Naive thymus-derived CD8-positive, alpha-beta T cell (primary cell): ENCODE data around the gene MYO1C. TPM values are rescaled to one million over a fixed set of nuclear protein-coding genes. Genes with fewer than 3 reads are reported as not detected.

Experiments
- ATAC-seq, 2 donors: fragments of 150-1000 bp; cut with Tn5 transposase in 1 of 2; sonication (Bioruptor Pico), chemical (Tn5 transposase) in 1 of 2; 1 replicate in 1 of 2; 2 replicates in 1 of 2; pipeline ENCODE4 v1.10.0; 2021; ENCODE audit warnings: mild to moderate bottlenecking in 2 of 2, moderate library complexity in 2 of 2
- POLR2A ChIA-PET: fragments of 350-600 bp; sonication (Branson Sonifier 250); formaldehyde crosslinking; loops from one replicate; lab custom pipeline; 2021; ENCODE audit warnings: antibody characterized with exemption; lab: Charles Lee
- DNase-seq, 10 donors: peaks; one replicate each; pipeline versions ENCODE4 v3.0.0 to v3.0.0-alpha.2; 2020 to 2022
- H3K27ac Mint-ChIP-seq, 10 donors: one replicate each; pipeline ENCODE4 v1.8.0; 2020 to 2022; ENCODE audit warnings: mild to moderate bottlenecking in 10 of 10, mixed read lengths in 10 of 10, moderate library complexity in 4 of 10, inconsistent platforms in 1 of 10
- H3K27me3 Mint-ChIP-seq, 5 donors: one replicate each; pipeline ENCODE4 v1.8.0; 2021 to 2022; ENCODE audit warnings: mixed read lengths in 5 of 5
- H3K36me3 Mint-ChIP-seq, 3 donors: one replicate each; pipeline ENCODE4 v1.8.0; 2020 to 2022; ENCODE audit warnings: mixed read lengths in 3 of 3, mild to moderate bottlenecking in 2 of 3, inconsistent platforms in 1 of 3
- H3K4me1 Mint-ChIP-seq, 4 donors: one replicate each; pipeline ENCODE4 v1.8.0; 2021 to 2022; ENCODE audit warnings: mixed read lengths in 4 of 4
- H3K4me3 Mint-ChIP-seq, 10 donors: one replicate each; pipeline ENCODE4 v1.8.0; 2020 to 2022; ENCODE audit warnings: mild to moderate bottlenecking in 10 of 10, mixed read lengths in 10 of 10, moderate library complexity in 6 of 10, inconsistent platforms in 1 of 10
- H3K9me3 Mint-ChIP-seq, 9 donors: one replicate each; pipeline ENCODE4 v1.8.0; 2020 to 2022; ENCODE audit warnings: mixed read lengths in 9 of 9, mild to moderate bottlenecking in 3 of 9, inconsistent platforms in 1 of 9, moderate library complexity in 1 of 9
- polyA plus RNA-seq, 3 donors: library from polyadenylated mRNA; unstranded; fragments of 300-500 nt; fragmentation: Illumina TruSeq; gene quantifications; one replicate each; pipeline ENCODE4 v1.2.3, GENCODE V29; 2021
- total RNA-seq, 8 experiments: library from RNA in 2 of 8; stranded (reverse) in 2 of 8; gene quantifications; one replicate each; pipeline ENCODE4 v1.2.3 and lab custom pipeline; 2021 to 2026

Gene MYO1C
- total and polyA plus RNA-seq, 5 experiments from 2014 or later, result 1.3 to 18.0 (median 1.5) TPM

GRCh38 chr17:1469231-1469852 lies 23.1 kb downstream of the MYO1C start:
- no peak overlapping the region for H3K4me3 Mint-ChIP-seq
- H3K27ac Mint-ChIP-seq, result peak overlapping the region in 1 of 10 donors; percentile 54
- peaks cover 0 to 5% (median 0%) of the 10 kb centered on the region in 3 donors for H3K36me3 Mint-ChIP-seq
- POLR2A ChIA-PET, result no interaction called here
- H3K4me1 Mint-ChIP-seq, result peaks cover 13 to 24% (median 17%) of the 10 kb centered on the region in 4 donors
- no peak for DNase-seq
- peaks cover 0 to 2% (median 0%) of the 10 kb centered on the region in 9 donors for H3K9me3 Mint-ChIP-seq
- no peaks in the 10 kb centered on the region for H3K27me3 Mint-ChIP-seq
- no peak for ATAC-seq

DNA sequence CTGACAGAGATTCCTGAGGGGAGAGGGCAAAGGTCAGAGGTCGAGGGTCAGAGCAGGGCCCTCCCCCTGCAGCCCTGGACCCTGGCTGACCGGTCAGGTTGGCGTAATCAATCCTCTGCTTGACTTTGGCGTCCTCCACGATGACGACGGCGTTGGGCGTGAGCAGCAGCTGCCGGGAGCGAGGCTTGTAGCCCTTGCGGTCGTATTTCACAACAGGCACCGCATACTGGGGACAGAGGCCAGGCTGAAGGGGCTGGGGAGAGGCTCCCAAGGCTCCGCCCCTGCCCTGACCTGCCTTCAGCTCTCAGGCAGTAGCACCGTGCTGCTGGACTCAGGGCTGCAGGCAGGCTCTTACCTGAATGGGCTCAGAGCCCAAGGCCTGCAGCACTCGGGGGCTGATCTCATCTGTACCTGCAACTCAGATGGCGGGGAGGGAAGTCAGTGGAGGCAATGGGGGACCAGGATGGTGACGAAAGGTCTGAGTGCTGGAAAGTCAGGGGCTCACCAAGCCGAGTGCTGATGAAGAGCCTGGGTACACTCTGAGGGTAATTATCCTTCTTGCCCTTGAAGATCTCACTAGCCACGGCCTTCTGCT lies 24.5 kb downstream of the MYO1C start:
- H3K36me3 Mint-ChIP-seq, result peaks cover 0 to 5% (median 0%) of the 10 kb centered on the region in 3 donors
- no peak overlapping the region for H3K4me3 Mint-ChIP-seq
- POLR2A ChIA-PET, result no interaction called here
- no peak for DNase-seq
- H3K27me3 Mint-ChIP-seq, result no peaks in the 10 kb centered on the region
- ATAC-seq, result no peak
- no peak overlapping the region for H3K27ac Mint-ChIP-seq
- H3K9me3 Mint-ChIP-seq, result peaks cover 0 to 2% (median 0%) of the 10 kb centered on the region in 9 donors
- peaks cover 10 to 19% (median 13%) of the 10 kb centered on the region in 4 donors for H3K4me1 Mint-ChIP-seq

- H3K36me3 Mint-ChIP-seq, result peaks cover 0 to 5% (median 0%) of the 10 kb centered on the region in 3 donors
- no peak overlapping the region for H3K27ac Mint-ChIP-seq
- DNase-seq, result no peak
- no peak overlapping the region for H3K4me3 Mint-ChIP-seq
- POLR2A ChIA-PET, result no interaction called here
- H3K27me3 Mint-ChIP-seq, result no peaks in the 10 kb centered on the region
- peaks cover 0 to 2% (median 0%) of the 10 kb centered on the region in 9 donors for H3K9me3 Mint-ChIP-seq
- no peak for ATAC-seq
- H3K4me1 Mint-ChIP-seq, result peaks cover 14 to 19% (median 15%) of the 10 kb centered on the region in 4 donors
Observed at GRCh38 chr17:1467258-1467657, 25.2 kb downstream of the MYO1C start.

GRCh38 chr17:1464186-1464585 lies 28.3 kb downstream of the MYO1C start:
- Mint-ChIP-seq H3K27ac (no peak overlapping the region), H3K27me3 (peaks cover 2 to 8% (median 4%) of the 10 kb centered on the region in 5 donors), H3K36me3 (peaks cover 0 to 5% (median 0%) of the 10 kb centered on the region in 3 donors), H3K4me3 (no peak overlapping the region), H3K9me3 (no peaks in the 10 kb centered on the region), H3K4me1 (peaks cover 22 to 37% (median 36%) of the 10 kb centered on the region in 4 donors)
- POLR2A ChIA-PET, result no interaction called here
- no peak for ATAC-seq
- no peak for DNase-seq

DNA sequence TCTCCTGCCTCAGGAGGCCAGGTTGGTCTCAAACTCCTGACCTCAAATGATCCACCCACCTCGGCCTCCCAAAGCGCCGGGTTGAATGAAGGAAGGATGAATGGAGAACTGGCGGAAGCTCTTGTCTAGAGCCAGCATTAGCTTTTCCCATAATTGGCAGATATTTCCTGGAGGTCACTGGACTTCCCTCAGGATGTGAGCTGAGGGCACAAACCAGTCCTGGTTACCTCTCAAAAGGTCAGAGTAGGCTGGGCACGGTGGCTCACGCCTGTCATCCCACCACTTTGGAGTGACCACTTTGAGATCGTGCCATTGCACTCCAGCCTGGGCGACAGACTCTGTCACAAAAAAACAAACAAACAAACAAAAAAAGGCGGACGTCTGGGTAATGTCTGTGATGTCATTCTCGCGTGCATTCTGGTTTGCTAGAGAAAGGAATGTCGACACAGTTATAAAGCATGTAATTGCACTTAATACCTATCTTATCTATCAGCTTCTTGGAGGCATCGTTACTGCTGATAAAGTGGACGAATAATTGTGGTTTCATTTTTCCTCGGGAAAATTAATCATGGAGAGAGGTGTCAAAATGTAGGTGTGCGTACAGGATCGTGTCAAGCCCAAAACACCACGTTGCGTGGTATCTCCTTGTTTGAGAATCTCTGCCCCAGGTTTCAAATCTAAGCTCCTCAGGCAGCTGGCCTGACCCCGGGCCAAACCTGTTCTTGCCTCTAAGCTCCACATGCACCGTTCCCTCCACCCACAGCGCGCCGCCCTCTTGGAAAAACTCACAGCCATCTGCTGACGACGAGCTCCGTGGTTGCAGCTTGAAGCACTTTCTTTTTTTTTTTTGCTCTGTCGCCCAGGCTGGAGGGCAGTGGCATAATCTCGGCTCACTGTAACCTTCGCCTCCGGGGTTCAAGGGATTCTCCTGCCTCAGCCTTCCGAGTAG lies 30.0 kb downstream of the MYO1C start:
- Mint-ChIP-seq H3K9me3 (no peaks in the 10 kb centered on the region), H3K4me3 (peak overlapping the region; percentile 59 to 87 (median 72)), H3K27me3 (peaks cover 2 to 8% (median 5%) of the 10 kb centered on the region in 5 donors), H3K4me1 (peaks cover 19 to 39% (median 37%) of the 10 kb centered on the region in 4 donors), H3K27ac (peak overlapping the region; percentile 12 to 90 (median 78)), H3K36me3 (no peaks in the 10 kb centered on the region)
- ATAC-seq, result no peak
- DNase-seq, result no peak
- POLR2A ChIA-PET, result interaction anchor here (0.6 to 2.3 kb wide), 10 partner anchors 12 to 234 kb away, joined by 3 to 12 read pairs (median 4); partner anchors contain the start of gene INPP5K

DNA sequence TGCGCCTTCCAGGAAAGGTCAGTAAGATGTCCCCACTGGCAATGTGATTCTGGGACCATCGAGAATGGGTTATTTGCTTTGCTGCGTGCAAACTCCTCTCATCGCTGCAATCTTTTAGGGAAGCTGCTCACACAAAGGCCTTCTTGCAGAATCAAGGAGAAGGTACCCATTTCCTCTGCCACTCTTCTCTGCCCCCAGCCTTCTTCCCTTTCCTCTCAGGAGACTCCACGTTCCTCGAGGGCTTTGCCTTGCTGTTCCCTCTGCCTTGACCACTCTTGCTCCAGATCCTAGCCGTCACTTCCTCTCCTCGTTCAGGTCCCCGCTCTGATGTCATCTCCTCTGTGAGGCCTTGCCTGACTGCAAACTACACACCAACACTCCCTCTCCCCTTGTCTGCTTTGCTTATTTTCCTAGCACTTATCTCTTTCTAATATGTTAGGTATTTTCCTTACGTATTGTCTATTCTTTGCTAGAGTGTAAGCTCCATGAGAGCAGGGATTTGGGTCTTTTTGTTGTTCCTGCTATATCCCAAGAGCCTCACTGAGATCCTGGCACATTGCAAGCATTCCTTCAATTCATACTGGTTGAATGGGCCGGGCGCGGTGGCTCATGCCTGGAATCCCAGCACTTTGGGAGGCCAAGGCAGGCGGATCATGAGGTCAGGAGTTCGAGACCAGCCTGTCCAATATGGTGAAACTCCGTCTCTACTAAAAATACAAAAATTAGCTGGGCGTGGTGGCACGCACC lies 31.1 kb downstream of the MYO1C start:
- peaks cover 2 to 8% (median 6%) of the 10 kb centered on the region in 5 donors for H3K27me3 Mint-ChIP-seq

GRCh38 chr17:1460233-1460632 lies 32.3 kb downstream of the MYO1C start:
- peaks cover 20 to 49% (median 39%) of the 10 kb centered on the region in 4 donors for H3K4me1 Mint-ChIP-seq
- ATAC-seq (no peak), DNase-seq (no peak)
- H3K36me3 Mint-ChIP-seq, result no peaks in the 10 kb centered on the region
- no peak overlapping the region for H3K4me3 Mint-ChIP-seq
- POLR2A ChIA-PET, result interaction anchor here (0.5 to 1.2 kb wide), 4 partner anchors 23 to 735 kb away, joined by 3 to 5 read pairs (median 3); partner anchors contain the start of gene INPP5K
- H3K27ac Mint-ChIP-seq, result no peak overlapping the region
- peaks cover 2 to 8% (median 6%) of the 10 kb centered on the region in 5 donors for H3K27me3 Mint-ChIP-seq
- H3K9me3 Mint-ChIP-seq, result no peaks in the 10 kb centered on the region

More for the DNA sequence above, 31.1 kb downstream of the MYO1C start:
- Mint-ChIP-seq H3K4me1 (peaks cover 20 to 45% (median 40%) of the 10 kb centered on the region in 4 donors), H3K4me3 (peak overlapping the region in 7 of 10 donors; percentile 12 to 76 (median 46)), H3K27ac (peak overlapping the region in 4 of 10 donors; percentile 40 to 75 (median 46)), H3K9me3 (no peaks in the 10 kb centered on the region), H3K36me3 (no peaks in the 10 kb centered on the region)
- POLR2A ChIA-PET, result interaction anchor here (1.2 to 2.3 kb wide), 3 partner anchors 11 to 56 kb away, joined by 3 to 12 read pairs (median 6); partner anchors contain the start of gene INPP5K
- DNase-seq (no peak), ATAC-seq (no peak)

GRCh38 chr17:1455797-1456599 lies 36.5 kb downstream of the MYO1C start, which contains the start of gene CRK:
TSS of gene CRK (minus strand) at chr17:1456232. CDS start at chr17:1456117, 115 bp downstream.
- POLR2A ChIA-PET, result interaction anchor here (0.5 to 2.8 kb wide), 13 partner anchors 14 to 313 kb away, joined by 3 to 32 read pairs (median 3); partner anchors contain the start of genes INPP5K and YWHAE
- H3K27me3 Mint-ChIP-seq, result peaks cover 2 to 8% (median 6%) of the 10 kb centered on the region in 5 donors
- peak within 1 kb of the TSS; percentile 83 to 95 (median 89) for H3K4me3 Mint-ChIP-seq
- no peaks in the 10 kb centered on the region for H3K9me3 Mint-ChIP-seq
- peak within 1 kb of the TSS; percentile 83 to 95 (median 92) for H3K27ac Mint-ChIP-seq
- H3K36me3 Mint-ChIP-seq, result peaks cover 0 to 12% (median 0%) of the 10 kb centered on the region in 3 donors
- DNase-seq (peak; percentile 96 to 100 (median 98)), ATAC-seq (peak; percentile 90 to 92)
- H3K4me1 Mint-ChIP-seq, result peaks cover 16 to 55% (median 46%) of the 10 kb centered on the region in 4 donors

GRCh38 chr17:1455291-1455796 lies 37.1 kb downstream of the MYO1C start:
- Mint-ChIP-seq H3K9me3 (no peaks in the 10 kb centered on the region), H3K36me3 (peaks cover 0 to 12% (median 0%) of the 10 kb centered on the region in 3 donors), H3K4me1 (peaks cover 16 to 58% (median 44%) of the 10 kb centered on the region in 4 donors), H3K27me3 (peaks cover 2 to 8% (median 6%) of the 10 kb centered on the region in 5 donors), H3K4me3 (peak overlapping the region; percentile 83 to 95 (median 89)), H3K27ac (peak overlapping the region; percentile 60 to 95 (median 92))
- DNase-seq, result peak in 5 of 10 donors; percentile 24 to 32 (median 30)
- peak in 1 of 2 donors; percentile 12 for ATAC-seq
- POLR2A ChIA-PET, result interaction anchor here (0.5 to 2.8 kb wide), 8 partner anchors 32 to 205 kb away, joined by 3 to 32 read pairs (median 6); partner anchors contain the start of genes INPP5K and YWHAE

- POLR2A ChIA-PET, result interaction anchor here (0.7 kb wide), 1 partner anchor 62 kb away, joined by 4 read pairs; the partner anchor contains the start of gene INPP5K
- H3K4me1 Mint-ChIP-seq, result peaks cover 15 to 54% (median 43%) of the 10 kb centered on the region in 4 donors
Observed at GRCh38 chr17:1454541-1454940, 37.9 kb downstream of the MYO1C start.

More at GRCh38 chr17:1454541-1454940, 37.9 kb downstream of the MYO1C start:
- Mint-ChIP-seq H3K4me3 (peak overlapping the region; percentile 83 to 95 (median 89)), H3K27ac (peak overlapping the region in 9 of 10 donors; percentile 65 to 95 (median 84)), H3K9me3 (no peaks in the 10 kb centered on the region), H3K36me3 (peaks cover 0 to 15% (median 0%) of the 10 kb centered on the region in 3 donors), H3K27me3 (peaks cover 0 to 5% (median 2%) of the 10 kb centered on the region in 5 donors)
- ATAC-seq (no peak), DNase-seq (no peak)
